ENCODE data around the gene FBXW7.

- TF ChIP-seq CTCF (conservative IDR thresholded peaks at IDR 0.05; ENCODE audit: low read depth, low read length) (no peak), EZH2 (IDR thresholded peaks at IDR 0.05; ENCODE audit: borderline replicate concordance, low read depth, low read length, poor library complexity, severe bottlenecking) (no peak)
Measured at GRCh38 chr4:152571770-152572169, 35.9 kb upstream of the FBXW7 start.
